Testis (tissue), 3 donors: Measurements from ENCODE around the gene AGAP1. TPM values are rescaled to one million over a fixed set of nuclear protein-coding genes. Genes with fewer than 3 reads are reported as not detected.
"Not testable (repeated sequence)": the region's sequence is repeated elsewhere in the genome, so short reads cannot be mapped to it uniquely, and the experiment has no call there.

Source experiments
- DNase-seq: peaks from one replicate; pipeline ENCODE4 v3.0.0-alpha.2; 2019
- H3K27ac ChIP-seq, 2 donors: fragments of 200-600 bp; sonication (generic); one replicate each; pipeline ENCODE4 v1.5.1; 2019
- H3K27me3 ChIP-seq: fragments of 200-600 bp; sonication (generic); one replicate; pipeline ENCODE4 v1.5.1; 2019
- H3K36me3 ChIP-seq: fragments of 200-600 bp; sonication (generic); one replicate; pipeline ENCODE4 v1.5.1; 2017; ENCODE audit warnings: low read depth; ENCODE audit errors: missing control alignments
- H3K4me1 ChIP-seq: fragments of 200-600 bp; sonication (generic); one replicate; pipeline ENCODE4 v1.5.1; 2019
- H3K4me3 ChIP-seq, 2 donors: fragments of 200-600 bp; sonication (generic); one replicate each; pipeline ENCODE4 v1.5.1; 2017 to 2019
- H3K9me3 ChIP-seq: fragments of 200-600 bp; sonication (generic); one replicate; pipeline ENCODE4 v1.5.1; 2017
- CTCF ChIP-seq, 3 experiments: fragments of 450-650 bp in 2 of 3; fragments of 200-600 bp in 1 of 3; sonication (generic) in 1 of 3; IDR thresholded peaks; one replicate each; pipeline ENCODE4 v1.5.1; 2016 to 2019; ENCODE audit warnings: antibody characterized with exemption in 3 of 3, mild to moderate bottlenecking in 2 of 3, moderate library complexity in 1 of 3
- POLR2A ChIP-seq: fragments of 450-650 bp; IDR thresholded peaks from one replicate; pipeline ENCODE4 v1.6.1; 2017; ENCODE audit warnings: antibody characterized with exemption, mild to moderate bottlenecking, moderate library complexity
- WGBS, 2 donors: methylation state at CpG; one replicate each; pipeline ENCODE4 v1.1.5; 2018; 5-methylcytosine and 5-hydroxymethylcytosine counted together
- intact Hi-C: fragments of 100-400 bp; cut with DNase I; formaldehyde crosslinking; loops from one replicate; pipeline ENCODE4 v1.15.1; 2023; ENCODE audit warnings: low total_unique reads
- polyA plus RNA-seq: library from polyadenylated mRNA; stranded (reverse); fragments of 350-450 nt; fragmentation: Illumina TruSeq; extraction: RNeasy Lipid Tissue Mini Kit (QIAGEN cat#74804); gene quantifications from one replicate; pipeline ENCODE4 v1.2.3, GENCODE V29; 2014; ENCODE audit warnings: low read depth, low replicate concordance; ENCODE audit not compliant: insufficient read depth
- total RNA-seq, 2 donors: library from RNA; depleted of rRNA; stranded (reverse); fragments of >200 nt; gene quantifications; one replicate each; pipeline ENCODE4 v1.2.3, GENCODE V29; 2016

The AGAP1 gene
- total and polyA plus RNA-seq, 3 donors from 2014 or later: 21.4 to 45.5 (median 40.7) TPM

GRCh38 chr2:235757640-235758039 lies 263.8 kb downstream of the AGAP1 start:
- Histone ChIP-seq H3K9me3 (no peaks in the 10 kb centered on the region), H3K27ac (no peak overlapping the region), H3K36me3 (no peaks in the 10 kb centered on the region), H3K4me1 (no peaks in the 10 kb centered on the region), H3K27me3 (no peaks in the 10 kb centered on the region), H3K4me3 (no peak overlapping the region)
- 92 to 95% methylated on average over 6 of the region's 6 CpGs for WGBS, 2 donors
- intact Hi-C loops: no loop called here
- DNase-seq: no peak
- TF ChIP-seq CTCF (IDR thresholded peaks at IDR 0.05): no peak
- no peak for TF ChIP-seq POLR2A

- intact Hi-C loops: no loop called here
- no peak for DNase-seq
Observed at GRCh38 chr2:235762832-235763598, 269.2 kb downstream of the AGAP1 start.

GRCh38 chr2:235763816-235764215 lies 270.0 kb downstream of the AGAP1 start:
- Histone ChIP-seq H3K4me1 (no peaks in the 10 kb centered on the region), H3K36me3 (no peaks in the 10 kb centered on the region), H3K9me3 (no peaks in the 10 kb centered on the region), H3K27ac (no peak overlapping the region), H3K27me3 (no peaks in the 10 kb centered on the region), H3K4me3 (no peak overlapping the region)
- TF ChIP-seq POLR2A: no peak
- TF ChIP-seq CTCF (IDR thresholded peaks at IDR 0.05): no peak
- no peak for DNase-seq
- WGBS, 2 donors: 94 to 99% methylated on average over 11 to 20 of the region's 20 CpGs
- intact Hi-C loops: no loop called here

More at GRCh38 chr2:235762832-235763598, 269.2 kb downstream of the AGAP1 start:
- Histone ChIP-seq H3K4me1 (no peaks in the 10 kb centered on the region), H3K27me3 (no peaks in the 10 kb centered on the region), H3K4me3 (no peak overlapping the region), H3K36me3 (no peaks in the 10 kb centered on the region), H3K27ac (no peak overlapping the region), H3K9me3 (no peaks in the 10 kb centered on the region)
- TF ChIP-seq CTCF (IDR thresholded peaks at IDR 0.05) (no peak), POLR2A (no peak)
- WGBS, 2 donors: 69 to 92% methylated on average over 20 of the region's 20 CpGs

- H3K27ac ChIP-seq, H3K9me3 ChIP-seq, H3K27me3 ChIP-seq, DNase-seq, H3K36me3 ChIP-seq, intact Hi-C loops, H3K4me3 ChIP-seq, H3K4me1 ChIP-seq: not testable (repeated sequence)
- 87% methylated on average over 9 to 10 of the region's 19 CpGs for WGBS, 2 donors
Observed at GRCh38 chr2:235764478-235764877, 270.6 kb downstream of the AGAP1 start.

- intact Hi-C loops: no loop called here
- H3K4me3 ChIP-seq: no peak overlapping the region
- no peak overlapping the region for H3K27ac ChIP-seq
- no peaks in the 10 kb centered on the region for H3K9me3 ChIP-seq
- H3K27me3 ChIP-seq: no peaks in the 10 kb centered on the region
- H3K36me3 ChIP-seq: no peaks in the 10 kb centered on the region
- TF ChIP-seq POLR2A (no peak), CTCF (IDR thresholded peaks at IDR 0.05) (no peak)
- no peak for DNase-seq
- no peaks in the 10 kb centered on the region for H3K4me1 ChIP-seq
- WGBS, 2 donors: 75 to 88% methylated on average over 24 to 30 of the region's 30 CpGs
Observed at GRCh38 chr2:235765181-235765820, 271.5 kb downstream of the AGAP1 start.
